T-helper 1 cell treated with Interleukin-12 subunit alpha and Interleukin-12 subunit beta and Interleukin-4 antibody, amounts not matched to agents 30 ng/mL and 1 ng/mL, for 36 hours (primary cell): ENCODE results near the gene MAEA. TPM values are rescaled to one million over a fixed set of nuclear protein-coding genes. Genes with fewer than 3 reads are reported as not detected.

Experiments
- intact Hi-C: fragments of 100-400 bp; cut with micrococcal nuclease; formaldehyde crosslinking; loops from one replicate; pipeline ENCODE4 v1.15.1; 2024
- total RNA-seq: library from RNA; stranded (reverse); gene quantifications from 2 replicates; pipeline ENCODE4 v1.2.3, GENCODE V29; 2022

Gene MAEA
- 73.4 and 73.9 TPM in 2 replicates for total RNA-seq

GRCh38 chr4:1289207-1290164 is at the start of gene MAEA:
Gene MAEA, plus strand, starts transcription at chr4:1289891. Its CDS starts 23 bp downstream, at chr4:1289914.
- intact Hi-C loops = loop anchor here (1.0 to 2.0 kb wide), 12 partner anchors 20 to 508 kb away; partner anchors contain the start of genes CTBP1, FGFRL1, GAK and TMEM175

- intact Hi-C loops = no loop called here
These were observed 49.8 kb upstream of the MAEA start for GRCh38 chr4:1239950-1240307.

GRCh38 chr4:1240721-1241465 is 48.8 kb upstream of the MAEA start:
- intact Hi-C loops = no loop called here

- intact Hi-C loops = no loop called here
These were observed 48.2 kb upstream of the MAEA start for GRCh38 chr4:1241466-1241935.

DNA sequence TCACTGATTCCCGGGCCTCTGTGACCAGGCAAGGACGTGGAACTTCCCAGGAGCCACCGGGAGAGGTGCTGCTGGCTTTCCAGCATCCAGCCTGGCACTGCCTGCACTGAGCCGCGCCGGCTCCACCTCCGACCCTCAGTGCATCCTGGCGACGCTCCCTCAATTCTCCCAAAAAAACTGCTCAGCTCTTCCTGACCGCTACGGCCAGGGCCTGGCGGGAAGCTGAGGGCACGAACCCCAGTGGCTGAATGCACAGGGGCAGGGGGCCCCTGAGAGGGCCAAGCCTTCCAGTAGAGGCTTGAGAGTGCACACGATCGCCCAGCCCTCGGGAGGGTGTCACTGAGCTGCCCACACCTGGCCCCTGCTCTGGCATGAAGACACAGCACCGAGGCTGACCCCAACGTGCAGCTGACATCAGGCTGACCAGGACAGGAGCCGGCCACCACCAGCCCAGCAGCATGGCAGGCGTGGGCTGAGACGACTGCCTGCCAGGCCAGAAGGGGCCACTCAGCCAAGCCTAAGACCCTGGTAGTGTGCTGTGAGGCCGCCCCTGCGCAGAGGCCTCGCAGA is 47.7 kb upstream of the MAEA start:
- intact Hi-C loops = no loop called here

DNA sequence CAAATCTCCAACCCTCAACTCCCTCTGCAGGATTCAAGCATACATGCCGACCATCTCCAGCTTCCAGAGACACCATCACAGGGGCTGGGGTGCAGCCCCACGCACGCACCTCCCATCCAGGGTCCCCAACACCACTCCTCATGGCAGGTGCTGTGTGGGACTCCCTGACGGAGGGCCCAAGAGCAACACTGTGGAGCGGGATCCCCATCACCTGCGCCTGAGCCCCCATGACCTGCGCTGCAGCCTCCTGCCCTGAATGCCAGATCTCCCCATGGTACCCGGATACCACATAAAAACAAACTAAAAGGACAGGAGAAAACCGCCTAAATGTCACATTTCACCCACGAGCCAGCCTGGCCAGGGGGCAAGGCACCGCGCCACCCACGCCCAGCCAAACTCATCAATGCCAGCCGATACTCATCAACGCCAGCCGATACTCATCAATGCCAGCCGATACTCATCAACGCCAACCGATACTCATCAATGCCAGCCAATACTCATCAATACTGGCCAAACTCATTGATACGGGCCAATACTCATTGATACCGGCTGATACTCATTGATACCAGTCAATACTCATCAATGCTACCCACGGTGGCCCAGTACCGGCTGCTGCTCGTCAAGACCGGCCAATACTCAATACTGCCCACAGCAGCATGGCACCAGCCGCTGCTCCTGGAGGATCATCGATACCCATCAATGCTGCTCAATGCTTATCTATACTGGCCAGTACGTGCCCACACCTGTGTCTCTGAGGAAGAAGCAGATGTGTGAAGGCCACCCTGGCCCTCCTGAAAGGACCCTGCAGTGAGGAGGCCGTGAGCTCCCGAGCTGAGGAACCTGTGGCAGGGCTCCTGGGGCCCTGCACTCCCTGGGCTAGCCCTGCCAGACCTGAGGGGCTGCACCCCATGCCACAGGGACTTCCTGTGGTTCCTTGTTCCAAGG is 46.9 kb upstream of the MAEA start:
- intact Hi-C loops = no loop called here

- intact Hi-C loops = no loop called here
These were observed 46.1 kb upstream of the MAEA start for GRCh38 chr4:1243451-1244080.

DNA sequence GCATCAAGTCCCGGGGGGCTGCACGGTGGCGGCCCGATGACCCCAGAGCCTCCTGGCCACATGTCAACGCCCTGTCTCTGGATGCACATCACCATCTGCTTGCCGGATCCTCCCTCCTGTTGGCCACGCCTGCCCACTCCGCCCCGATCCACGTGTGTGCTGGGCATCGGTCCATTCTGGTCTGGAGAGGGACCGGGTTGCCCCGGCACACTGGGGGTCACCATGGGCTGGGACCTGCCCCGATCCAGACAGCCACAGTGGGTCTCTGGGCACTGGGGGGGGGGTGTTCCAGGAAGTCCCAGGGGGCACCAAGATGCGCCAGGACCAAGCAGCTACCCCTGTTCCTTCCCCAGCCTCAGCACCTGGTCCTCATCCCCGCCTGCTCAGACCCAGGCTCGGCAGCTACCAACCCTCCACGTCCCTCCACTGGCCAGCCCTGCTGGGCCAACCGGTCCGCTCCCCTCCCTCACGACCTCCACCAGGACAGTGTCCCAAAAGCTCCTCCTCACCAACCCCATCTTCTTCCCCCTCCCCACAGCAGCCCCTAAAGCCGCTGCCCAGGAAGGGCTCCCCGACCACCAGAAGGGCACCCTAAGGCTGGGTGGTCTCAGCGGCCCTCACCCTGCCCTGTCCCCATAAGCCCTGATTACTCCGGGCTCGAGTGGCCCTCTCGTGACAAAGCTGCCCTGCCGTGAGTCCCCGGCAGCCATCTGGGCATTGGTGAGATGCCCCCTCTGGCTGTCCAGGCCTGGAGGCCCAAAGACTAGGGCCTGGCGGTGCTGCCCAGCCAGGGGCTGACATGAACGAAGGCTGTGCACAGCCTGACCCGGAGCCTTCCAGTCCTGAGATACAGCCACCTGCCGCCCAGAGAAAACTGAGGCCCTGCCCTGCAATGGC is 45.4 kb upstream of the MAEA start:
- intact Hi-C loops = no loop called here

DNA sequence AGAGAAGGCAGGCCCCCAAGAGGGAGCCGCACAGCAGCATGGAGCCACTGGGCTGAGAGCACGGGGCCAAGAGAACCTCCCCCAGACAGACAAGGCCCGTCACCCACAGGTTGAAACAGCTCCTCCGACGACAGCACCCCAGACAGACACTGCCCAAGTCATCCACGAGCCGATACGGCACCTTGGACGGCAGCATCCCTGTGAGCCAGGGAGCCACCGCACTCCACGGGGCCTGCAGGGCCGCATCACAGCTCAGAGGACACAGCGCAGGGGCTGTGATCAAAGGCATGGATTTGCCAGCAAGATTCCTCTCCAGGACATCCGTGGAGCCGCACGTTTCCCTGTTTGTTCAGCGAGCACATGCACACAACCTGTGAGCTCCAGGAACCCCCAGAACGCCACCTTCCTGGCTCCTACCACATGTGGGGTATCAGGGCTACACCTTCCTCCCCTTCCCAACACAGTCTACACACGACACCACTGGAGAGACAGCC is 44.7 kb upstream of the MAEA start:
- intact Hi-C loops = loop anchor here (5.0 kb wide), 3 partner anchors 238 to 467 kb away; partner anchors contain the start of gene SLBP

GRCh38 chr4:1245481-1246051 is 44.1 kb upstream of the MAEA start:
- intact Hi-C loops = loop anchor here (5.0 kb wide), 3 partner anchors 238 to 467 kb away; partner anchors contain the start of gene SLBP

- intact Hi-C loops = loop anchor here (5.0 kb wide), 3 partner anchors 239 to 466 kb away; partner anchors contain the start of gene SLBP
These were observed 43.4 kb upstream of the MAEA start for GRCh38 chr4:1246111-1246881.

DNA sequence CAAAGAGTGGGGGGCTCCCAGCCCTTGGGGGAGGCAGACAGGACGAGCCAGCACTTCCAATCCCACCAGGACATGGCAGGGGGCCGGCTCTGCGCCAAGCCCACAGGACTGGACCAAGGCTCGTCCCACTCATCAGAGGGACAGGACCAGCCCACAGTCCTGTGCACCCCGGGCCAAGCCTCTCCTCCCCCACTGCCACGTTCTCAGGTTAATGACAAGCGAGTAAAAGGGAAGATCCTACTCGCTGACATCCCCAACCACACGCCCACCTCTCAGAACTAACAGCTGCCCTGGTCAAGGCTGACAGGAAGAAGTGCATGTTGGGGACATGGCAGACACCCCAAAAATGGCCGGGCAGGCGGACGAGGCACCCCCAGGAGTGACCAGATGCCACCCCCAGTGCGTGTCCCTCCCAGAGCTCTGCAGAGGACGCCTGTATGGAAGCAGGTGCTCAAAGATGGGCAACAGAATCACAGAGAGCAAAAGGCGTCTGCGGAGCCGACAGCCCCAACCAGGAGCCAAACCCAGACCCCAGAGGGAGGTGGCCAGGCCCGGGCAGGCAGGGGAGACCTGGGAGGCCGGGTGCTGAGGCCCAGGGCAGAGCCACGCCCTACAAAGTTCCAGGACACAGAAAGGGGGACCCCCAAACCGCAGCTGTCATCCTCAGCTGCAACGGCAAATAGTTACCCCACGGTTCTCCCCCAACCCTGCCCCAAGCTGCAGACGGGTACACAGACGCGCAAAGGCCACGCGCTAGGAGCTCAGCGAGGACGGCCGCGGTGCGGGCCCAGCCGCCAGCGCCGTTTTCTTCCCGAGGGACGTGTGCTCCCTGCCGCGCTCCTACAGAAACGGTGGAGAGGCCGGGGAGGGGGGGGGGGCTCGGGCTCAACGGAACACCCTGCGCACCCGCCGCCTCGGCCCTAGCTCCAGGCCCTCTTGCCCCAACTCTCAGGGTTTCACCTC is 42.5 kb upstream of the MAEA start:
- intact Hi-C loops = loop anchor here (1.0 to 5.0 kb wide), 4 partner anchors 45 to 465 kb away; partner anchors contain the start of gene SLBP

DNA sequence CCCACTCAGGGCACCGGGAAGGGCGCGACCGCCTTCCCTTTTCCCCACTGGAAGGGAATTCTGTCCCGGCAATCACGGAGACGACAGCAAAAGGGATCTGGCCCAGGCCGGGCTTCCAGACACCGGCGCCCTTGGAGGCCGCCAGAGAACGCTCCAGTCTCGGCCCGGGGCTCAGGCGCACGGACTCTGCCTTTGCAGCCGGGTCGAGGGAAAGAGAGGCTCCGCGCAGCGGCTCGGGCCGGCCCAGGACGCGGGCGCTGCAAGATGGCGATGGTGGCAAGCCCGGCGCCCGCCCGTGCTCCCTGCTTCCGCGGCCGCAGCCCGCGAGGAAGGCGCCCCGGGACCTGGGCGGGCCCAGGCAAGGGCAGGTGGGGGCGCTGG is 41.8 kb upstream of the MAEA start:
- intact Hi-C loops = loop anchor here (1.0 to 5.0 kb wide), 6 partner anchors 46 to 466 kb away; partner anchors contain the start of genes GAK, SLBP and TMEM175

GRCh38 chr4:1248245-1249147 is 41.2 kb upstream of the MAEA start, which contains the start of gene CTBP1:
Gene CTBP1, minus strand, starts transcription at chr4:1249130. Its CDS starts 7,799 bp downstream, at chr4:1241331.
- intact Hi-C loops = loop anchor here (1.0 to 5.0 kb wide), 10 partner anchors 19 to 466 kb away; partner anchors contain the start of genes GAK, MAEA, SLBP and TMEM175
